GM23338 (cell line): Measurements from ENCODE around the gene SH2D3C. TPM values are rescaled to one million over a fixed set of nuclear protein-coding genes. Genes with fewer than 3 reads are reported as not detected.

Experiments used
- ATAC-seq: fragments of 200-7000 bp; cut with Tn5 transposase; 3 replicates; pipeline ENCODE4 v1.9.1; 2020
- DNase-seq: peaks from one replicate; pipeline ENCODE4 v3.0.0-alpha.2; 2015; ENCODE audit warnings: low spot score
- H2AFZ ChIP-seq: fragments of 200-600 bp; sonication (generic); 2 replicates; pipeline ENCODE4 v1.8.0; 2016; ENCODE audit warnings: antibody characterized with exemption, mild to moderate bottlenecking, moderate library complexity
- H3F3A ChIP-seq: fragments of 200-600 bp; sonication (generic); replicated peaks from 2 replicates; pipeline ENCODE4 v1.8.0; 2017; ENCODE audit warnings: antibody characterized with exemption, mixed run types, low read depth
- H3K27ac ChIP-seq: fragments of 200-600 bp; sonication (generic); 2 replicates; pipeline ENCODE4 v1.6.1; 2016; ENCODE audit warnings: low read depth
- H3K27me3 ChIP-seq: fragments of 200-600 bp; sonication (generic); 2 replicates; pipeline ENCODE4 v1.8.0; 2016; ENCODE audit warnings: mild to moderate bottlenecking, mixed run types, moderate library complexity; ENCODE audit not compliant: insufficient read depth
- H3K36me3 ChIP-seq: fragments of 200-600 bp; sonication (generic); 2 replicates; pipeline ENCODE4 v1.8.0; 2016; ENCODE audit warnings: mild to moderate bottlenecking; ENCODE audit not compliant: insufficient read depth
- H3K4me1 ChIP-seq: fragments of 200-600 bp; sonication (generic); 2 replicates; pipeline ENCODE4 v1.8.0; 2016; ENCODE audit warnings: mild to moderate bottlenecking, moderate library complexity; ENCODE audit not compliant: insufficient read depth
- H3K4me2 ChIP-seq: fragments of 200-600 bp; sonication (generic); 2 replicates; pipeline ENCODE4 v1.7.1; 2017; ENCODE audit warnings: mixed run types
- H3K4me3 ChIP-seq: fragments of 200-600 bp; sonication (generic); 2 replicates; pipeline ENCODE4 v1.6.1; 2016; ENCODE audit warnings: mixed run types
- H3K79me2 ChIP-seq: fragments of 200-600 bp; sonication (generic); replicated peaks from 2 replicates; pipeline ENCODE4 v1.8.0; 2017; ENCODE audit warnings: mild to moderate bottlenecking; ENCODE audit not compliant: insufficient read depth
- H3K9me2 ChIP-seq: fragments of 200-600 bp; sonication (generic); 2 replicates; pipeline ENCODE4 v1.8.0; 2017; ENCODE audit not compliant: insufficient read depth
- H4K20me1 ChIP-seq: fragments of 200-600 bp; sonication (generic); replicated peaks from 2 replicates; pipeline ENCODE4 v1.8.0; 2017; ENCODE audit warnings: mild to moderate bottlenecking; ENCODE audit not compliant: insufficient read depth
- H3K27ac Mint-ChIP-seq: 2 replicates; pipeline ENCODE4 v1.8.0; 2020; ENCODE audit warnings: inconsistent platforms, mild to moderate bottlenecking, moderate library complexity, mixed read lengths
- H3K27me3 Mint-ChIP-seq: 3 replicates; pipeline ENCODE4 v1.8.0; 2022; ENCODE audit warnings: low read depth, mild to moderate bottlenecking, moderate library complexity, mixed read lengths, inconsistent platforms; ENCODE audit not compliant: insufficient read depth, poor library complexity
- H3K36me3 Mint-ChIP-seq: 3 replicates; pipeline ENCODE4 v1.8.0; 2021; ENCODE audit warnings: low read depth, mild to moderate bottlenecking, inconsistent platforms, moderate library complexity, mixed read lengths
- H3K4me1 Mint-ChIP-seq: 3 replicates; pipeline ENCODE4 v1.8.0; 2020; ENCODE audit warnings: mild to moderate bottlenecking, inconsistent platforms, mixed read lengths
- H3K4me3 Mint-ChIP-seq: 3 replicates; pipeline ENCODE4 v1.8.0; 2021; ENCODE audit warnings: moderate library complexity, mild to moderate bottlenecking, inconsistent platforms, mixed read lengths
- H3K9me3 Mint-ChIP-seq: 3 replicates; pipeline ENCODE4 v1.8.0; 2020; ENCODE audit warnings: moderate library complexity, mild to moderate bottlenecking, inconsistent platforms, mixed read lengths
- CREB1 ChIP-seq: fragments of 250-450 bp; sonication (Bioruptor Pico); IDR thresholded peaks from 2 replicates; pipeline ENCODE4 v1.5.0; 2020; ENCODE audit warnings: low read depth, mild to moderate bottlenecking, moderate library complexity
- EZH2 ChIP-seq: fragments of 200-600 bp; sonication (generic); IDR thresholded peaks from one replicate; pipeline ENCODE4 v1.8.0; 2017; ENCODE audit warnings: antibody characterized with exemption, mild to moderate bottlenecking, low read depth; ENCODE audit not compliant: unreplicated experiment
- EZH2phosphoT487 ChIP-seq: fragments of 200-600 bp; sonication (generic); IDR thresholded peaks from one replicate; pipeline ENCODE4 v1.8.1; 2018; ENCODE audit warnings: antibody characterized with exemption; ENCODE audit not compliant: unreplicated experiment
- JUNB ChIP-seq: IDR thresholded peaks from one replicate; pipeline ENCODE4 v1.6.1; 2016; ENCODE audit warnings: antibody characterized with exemption; ENCODE audit not compliant: unreplicated experiment
- NANOG ChIP-seq: IDR thresholded peaks from 2 replicates; pipeline ENCODE4 v1.6.1; 2016; ENCODE audit warnings: antibody characterized with exemption, borderline replicate concordance
- POLR2AphosphoS5 ChIP-seq: IDR thresholded peaks from 2 replicates; pipeline ENCODE4 v1.6.1; 2016; ENCODE audit warnings: antibody characterized with exemption, low read depth
- STAT1 ChIP-seq: IDR thresholded peaks from one replicate; pipeline ENCODE4 v1.6.1; 2016; ENCODE audit warnings: antibody characterized with exemption; ENCODE audit not compliant: unreplicated experiment
- ZNF114 ChIP-seq: fragments of 250-450 bp; sonication (Bioruptor Pico); IDR thresholded peaks from 2 replicates; pipeline ENCODE4 v1.5.0; 2020; ENCODE audit warnings: mild to moderate bottlenecking, moderate library complexity
- ZNF331 ChIP-seq: fragments of 250-450 bp; sonication (Bioruptor Pico); IDR thresholded peaks from 2 replicates; pipeline ENCODE4 v1.5.0; 2020; ENCODE audit warnings: low read depth, mild to moderate bottlenecking, moderate library complexity
- ZNF462 ChIP-seq: fragments of 250-450 bp; sonication (Bioruptor Pico); IDR thresholded peaks from 2 replicates; pipeline ENCODE4 v1.5.0; 2020; ENCODE audit warnings: mild to moderate bottlenecking, moderate library complexity
- polyA plus RNA-seq: library from polyadenylated mRNA; unstranded; fragments of >200 nt; fragmentation: Nextera tagmentation; extraction: Ambion mirVana; gene quantifications from 2 replicates; pipeline ENCODE4 v1.2.1, GENCODE V29; 2016
- total RNA-seq: library from RNA; depleted of rRNA; stranded (reverse); fragments of >200 nt; shearing (Covaris generic); gene quantifications from 2 replicates; pipeline ENCODE4 v1.2.3, GENCODE V29; 2014
- TF ChIP-seq, protein P1 (sequence below), 2 experiments: fragments of 200-600 bp in 1 of 2; sonication (generic) in 1 of 2; conservative IDR thresholded peaks; 2 replicates each; pipeline versions ENCODE4 v1.5.1 to v1.6.1; 2016 to 2017; ENCODE audit warnings: antibody characterized with exemption in 2 of 2, low read depth in 2 of 2, mild to moderate bottlenecking in 2 of 2, moderate library complexity in 1 of 2
- TF ChIP-seq, protein P2 (sequence below): IDR thresholded peaks from one replicate; pipeline ENCODE4 v1.6.1; 2018; ENCODE audit warnings: antibody characterized with exemption; ENCODE audit not compliant: unreplicated experiment
- TF ChIP-seq, protein P3 (sequence below): IDR thresholded peaks from 2 replicates; pipeline ENCODE4 v1.6.1; 2016; ENCODE audit warnings: antibody characterized with exemption

Gene SH2D3C
- total and polyA plus RNA-seq, 2 experiments from 2014 or later, result 4.2 to 4.5 TPM

- no peak for TF ChIP-seq ZNF331 (CRISPR knock-in tag)
- TF ChIP-seq EZH2phosphoT487, result no peak
- TF ChIP-seq ZNF114 (CRISPR knock-in tag), result no peak
- no peak for TF ChIP-seq EZH2
- TF ChIP-seq, protein P1, sequence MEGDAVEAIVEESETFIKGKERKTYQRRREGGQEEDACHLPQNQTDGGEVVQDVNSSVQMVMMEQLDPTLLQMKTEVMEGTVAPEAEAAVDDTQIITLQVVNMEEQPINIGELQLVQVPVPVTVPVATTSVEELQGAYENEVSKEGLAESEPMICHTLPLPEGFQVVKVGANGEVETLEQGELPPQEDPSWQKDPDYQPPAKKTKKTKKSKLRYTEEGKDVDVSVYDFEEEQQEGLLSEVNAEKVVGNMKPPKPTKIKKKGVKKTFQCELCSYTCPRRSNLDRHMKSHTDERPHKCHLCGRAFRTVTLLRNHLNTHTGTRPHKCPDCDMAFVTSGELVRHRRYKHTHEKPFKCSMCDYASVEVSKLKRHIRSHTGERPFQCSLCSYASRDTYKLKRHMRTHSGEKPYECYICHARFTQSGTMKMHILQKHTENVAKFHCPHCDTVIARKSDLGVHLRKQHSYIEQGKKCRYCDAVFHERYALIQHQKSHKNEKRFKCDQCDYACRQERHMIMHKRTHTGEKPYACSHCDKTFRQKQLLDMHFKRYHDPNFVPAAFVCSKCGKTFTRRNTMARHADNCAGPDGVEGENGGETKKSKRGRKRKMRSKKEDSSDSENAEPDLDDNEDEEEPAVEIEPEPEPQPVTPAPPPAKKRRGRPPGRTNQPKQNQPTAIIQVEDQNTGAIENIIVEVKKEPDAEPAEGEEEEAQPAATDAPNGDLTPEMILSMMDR (conservative IDR thresholded peaks at IDR 0.05; ENCODE audit: low read depth in 2 of 2), result no peak
- no peak for TF ChIP-seq POLR2AphosphoS5
- TF ChIP-seq, protein P2, sequence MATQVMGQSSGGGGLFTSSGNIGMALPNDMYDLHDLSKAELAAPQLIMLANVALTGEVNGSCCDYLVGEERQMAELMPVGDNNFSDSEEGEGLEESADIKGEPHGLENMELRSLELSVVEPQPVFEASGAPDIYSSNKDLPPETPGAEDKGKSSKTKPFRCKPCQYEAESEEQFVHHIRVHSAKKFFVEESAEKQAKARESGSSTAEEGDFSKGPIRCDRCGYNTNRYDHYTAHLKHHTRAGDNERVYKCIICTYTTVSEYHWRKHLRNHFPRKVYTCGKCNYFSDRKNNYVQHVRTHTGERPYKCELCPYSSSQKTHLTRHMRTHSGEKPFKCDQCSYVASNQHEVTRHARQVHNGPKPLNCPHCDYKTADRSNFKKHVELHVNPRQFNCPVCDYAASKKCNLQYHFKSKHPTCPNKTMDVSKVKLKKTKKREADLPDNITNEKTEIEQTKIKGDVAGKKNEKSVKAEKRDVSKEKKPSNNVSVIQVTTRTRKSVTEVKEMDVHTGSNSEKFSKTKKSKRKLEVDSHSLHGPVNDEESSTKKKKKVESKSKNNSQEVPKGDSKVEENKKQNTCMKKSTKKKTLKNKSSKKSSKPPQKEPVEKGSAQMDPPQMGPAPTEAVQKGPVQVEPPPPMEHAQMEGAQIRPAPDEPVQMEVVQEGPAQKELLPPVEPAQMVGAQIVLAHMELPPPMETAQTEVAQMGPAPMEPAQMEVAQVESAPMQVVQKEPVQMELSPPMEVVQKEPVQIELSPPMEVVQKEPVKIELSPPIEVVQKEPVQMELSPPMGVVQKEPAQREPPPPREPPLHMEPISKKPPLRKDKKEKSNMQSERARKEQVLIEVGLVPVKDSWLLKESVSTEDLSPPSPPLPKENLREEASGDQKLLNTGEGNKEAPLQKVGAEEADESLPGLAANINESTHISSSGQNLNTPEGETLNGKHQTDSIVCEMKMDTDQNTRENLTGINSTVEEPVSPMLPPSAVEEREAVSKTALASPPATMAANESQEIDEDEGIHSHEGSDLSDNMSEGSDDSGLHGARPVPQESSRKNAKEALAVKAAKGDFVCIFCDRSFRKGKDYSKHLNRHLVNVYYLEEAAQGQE, result no peak
- TF ChIP-seq JUNB, result no peak
- no peak for TF ChIP-seq ZNF462 (CRISPR knock-in tag)
- no peak for TF ChIP-seq CREB1 (CRISPR knock-in tag)
- TF ChIP-seq NANOG, result no peak
- TF ChIP-seq STAT1, result no peak
- TF ChIP-seq, protein P3, sequence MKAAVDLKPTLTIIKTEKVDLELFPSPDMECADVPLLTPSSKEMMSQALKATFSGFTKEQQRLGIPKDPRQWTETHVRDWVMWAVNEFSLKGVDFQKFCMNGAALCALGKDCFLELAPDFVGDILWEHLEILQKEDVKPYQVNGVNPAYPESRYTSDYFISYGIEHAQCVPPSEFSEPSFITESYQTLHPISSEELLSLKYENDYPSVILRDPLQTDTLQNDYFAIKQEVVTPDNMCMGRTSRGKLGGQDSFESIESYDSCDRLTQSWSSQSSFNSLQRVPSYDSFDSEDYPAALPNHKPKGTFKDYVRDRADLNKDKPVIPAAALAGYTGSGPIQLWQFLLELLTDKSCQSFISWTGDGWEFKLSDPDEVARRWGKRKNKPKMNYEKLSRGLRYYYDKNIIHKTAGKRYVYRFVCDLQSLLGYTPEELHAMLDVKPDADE, result no peak
- DNase-seq (no peak), ATAC-seq (no peak)
- H3K27ac ChIP-seq, result no peak overlapping the region
- no peaks in the 10 kb centered on the region; the same call in 1 of the 2 replicates for H3K4me1 ChIP-seq
- no peak overlapping the region for H3K4me3 ChIP-seq
- Mint-ChIP-seq H3K4me1 (peaks cover 5% of the 10 kb centered on the region), H3K27me3 (peaks cover 4% of the 10 kb centered on the region), H3K27ac (no peak overlapping the region), H3K36me3 (no peaks in the 10 kb centered on the region), H3K9me3 (no peaks in the 10 kb centered on the region; the same call in 1 of the 3 replicates), H3K4me3 (no peak overlapping the region; the same call in 2 of the 3 replicates)
- H4K20me1 ChIP-seq, result no peaks in the 10 kb centered on the region
- H3K27me3 ChIP-seq, result no peaks in the 10 kb centered on the region
- no peaks in the 10 kb centered on the region for H3K9me2 ChIP-seq
- no peaks in the 10 kb centered on the region for H3K79me2 ChIP-seq
- no peaks in the 10 kb centered on the region; the same call in 1 of the 2 replicates for H3F3A ChIP-seq
- H3K36me3 ChIP-seq, result no peaks in the 10 kb centered on the region
- H3K4me2 ChIP-seq, result no peak overlapping the region
- H2AFZ ChIP-seq, result 0 out of 2 replicates have a peak overlapping the region, but pooled peaks have one; percentile 38
These were observed 77.7 kb downstream of the SH2D3C start for GRCh38 chr9:127700594-127701255.
